Measurements from ENCODE around the gene VEPH1.

- TF ChIP-seq CTCF (IDR thresholded peaks at IDR 0.05; ENCODE audit: borderline replicate concordance, extremely low read depth, low read length, poor library complexity, severe bottlenecking) (no peak), EZH2 (IDR thresholded peaks at IDR 0.05; ENCODE audit: borderline replicate concordance, low read depth, low read length, severe bottlenecking) (no peak)
These were observed 5.2 kb upstream of the VEPH1 start for GRCh38 chr3:157508461-157508860.

All from DND-41 (cell line).